ENCODE results near the gene TGM2.

TGM2 gene

DNA sequence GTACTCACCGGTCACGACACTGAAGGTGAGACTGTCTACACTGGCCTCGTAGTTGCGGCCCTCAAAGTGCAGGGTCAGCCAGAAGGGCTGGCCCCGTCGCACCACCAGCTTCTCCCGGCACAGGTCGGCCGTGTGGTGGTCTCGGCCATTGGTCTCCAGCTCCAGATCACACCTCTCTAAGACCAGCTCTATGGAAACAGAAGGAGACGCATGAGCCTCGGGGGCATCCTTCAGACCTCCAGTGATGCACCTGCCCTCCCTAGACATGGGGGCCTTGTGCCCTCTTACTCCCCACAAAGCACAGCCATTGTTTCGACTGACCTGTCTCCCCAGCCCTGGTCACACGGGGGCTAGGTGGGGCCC is 3.7 kb downstream of the TGM2 start:
- no peak for DNase-seq (ENCODE audit: low spot score)

DNA sequence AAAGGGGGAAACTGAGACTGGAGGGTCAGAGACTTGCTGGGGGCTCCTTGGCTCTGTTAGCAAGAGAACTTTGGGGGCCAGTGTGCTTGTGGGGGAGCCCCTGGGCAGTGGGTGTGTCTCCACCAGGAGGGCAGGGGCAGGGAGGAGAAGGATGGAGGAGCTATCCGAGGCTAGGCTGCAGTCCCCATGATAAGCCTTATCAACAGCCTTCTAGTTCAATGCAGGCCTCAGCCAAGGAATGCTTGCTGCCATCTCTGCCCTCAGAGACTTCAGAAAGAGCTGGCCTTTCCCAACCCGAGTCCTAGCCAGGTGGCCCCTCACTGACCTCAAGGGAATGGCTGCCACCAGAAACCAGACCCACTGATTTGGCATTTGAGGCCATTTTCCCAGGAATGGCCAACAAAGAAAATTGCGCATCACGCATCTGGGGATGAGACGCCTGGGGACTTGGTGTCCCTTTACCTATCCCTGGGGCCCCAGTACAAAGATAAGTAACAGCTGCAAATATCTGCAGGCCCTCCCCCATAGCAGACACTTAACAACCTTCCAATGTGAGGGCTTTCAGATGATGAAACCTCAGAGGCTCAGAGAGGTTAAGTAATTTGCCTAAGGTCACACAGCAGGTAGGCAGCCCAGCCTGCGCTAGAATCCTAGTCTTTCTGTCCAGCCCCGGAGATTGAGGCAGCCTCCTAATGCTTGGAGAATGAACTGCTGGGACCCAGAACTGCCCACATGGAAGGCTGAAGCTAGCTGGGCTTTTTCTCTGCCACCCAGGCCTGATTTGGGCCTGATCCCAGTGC is 4.9 kb downstream of the TGM2 start:
- no peak for DNase-seq (ENCODE audit: low spot score)

DNA sequence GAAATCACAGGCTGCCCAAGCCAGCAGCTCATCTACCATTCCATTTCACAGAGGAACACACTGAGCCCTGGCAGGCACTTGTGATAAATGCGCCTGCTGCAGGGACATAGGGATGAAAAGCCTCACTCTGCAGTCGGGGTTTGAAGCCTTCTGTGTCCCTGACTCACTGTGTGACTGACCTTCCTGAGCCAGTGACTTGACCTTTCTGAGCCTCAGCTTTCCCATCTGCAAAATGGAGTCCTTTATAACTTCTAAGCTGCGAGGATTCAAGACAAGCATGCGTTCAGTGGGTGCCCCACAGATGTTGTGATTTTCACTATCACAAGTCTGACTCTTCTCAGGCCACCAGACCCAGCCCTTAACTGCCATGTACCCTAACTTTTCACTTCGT is 5.5 kb downstream of the TGM2 start:
- no peak for DNase-seq (ENCODE audit: low spot score)

DNA sequence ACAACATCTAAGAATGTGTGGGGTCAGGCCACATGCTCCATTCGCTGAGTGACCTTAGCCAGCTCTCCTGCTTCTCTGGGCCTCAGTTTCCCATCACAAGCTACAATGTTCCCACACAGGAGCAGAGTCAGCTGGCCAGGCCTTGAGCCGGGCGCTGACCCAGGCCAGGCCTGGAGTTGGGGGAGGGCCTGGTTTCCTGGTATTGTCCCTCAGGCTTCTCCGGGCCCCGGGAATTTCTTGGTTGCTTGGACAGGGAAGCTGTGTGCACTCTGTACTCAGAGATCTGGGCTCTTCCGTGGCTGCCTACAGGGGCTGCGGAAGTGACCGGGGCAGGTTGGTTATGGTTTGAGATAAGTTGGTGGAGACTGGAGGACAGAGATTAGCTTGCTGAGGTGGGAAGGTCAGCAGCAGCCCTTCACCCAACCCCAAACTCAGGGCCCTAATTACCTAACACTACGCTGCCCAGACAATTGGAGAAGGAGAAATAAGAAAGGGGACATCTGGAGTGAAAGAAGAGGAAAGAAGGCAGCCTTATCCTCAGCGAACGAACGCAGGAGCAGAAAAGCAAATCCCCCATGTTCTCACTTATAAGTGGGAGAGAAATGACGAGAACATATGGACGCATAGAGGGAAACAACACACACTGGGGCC is 6.2 kb downstream of the TGM2 start:
- no peak for DNase-seq (ENCODE audit: low spot score)

GRCh38 chr20:38157635-38158495 is 7.2 kb downstream of the TGM2 start:
- DNase-seq (ENCODE audit: low spot score) = no peak

DNA sequence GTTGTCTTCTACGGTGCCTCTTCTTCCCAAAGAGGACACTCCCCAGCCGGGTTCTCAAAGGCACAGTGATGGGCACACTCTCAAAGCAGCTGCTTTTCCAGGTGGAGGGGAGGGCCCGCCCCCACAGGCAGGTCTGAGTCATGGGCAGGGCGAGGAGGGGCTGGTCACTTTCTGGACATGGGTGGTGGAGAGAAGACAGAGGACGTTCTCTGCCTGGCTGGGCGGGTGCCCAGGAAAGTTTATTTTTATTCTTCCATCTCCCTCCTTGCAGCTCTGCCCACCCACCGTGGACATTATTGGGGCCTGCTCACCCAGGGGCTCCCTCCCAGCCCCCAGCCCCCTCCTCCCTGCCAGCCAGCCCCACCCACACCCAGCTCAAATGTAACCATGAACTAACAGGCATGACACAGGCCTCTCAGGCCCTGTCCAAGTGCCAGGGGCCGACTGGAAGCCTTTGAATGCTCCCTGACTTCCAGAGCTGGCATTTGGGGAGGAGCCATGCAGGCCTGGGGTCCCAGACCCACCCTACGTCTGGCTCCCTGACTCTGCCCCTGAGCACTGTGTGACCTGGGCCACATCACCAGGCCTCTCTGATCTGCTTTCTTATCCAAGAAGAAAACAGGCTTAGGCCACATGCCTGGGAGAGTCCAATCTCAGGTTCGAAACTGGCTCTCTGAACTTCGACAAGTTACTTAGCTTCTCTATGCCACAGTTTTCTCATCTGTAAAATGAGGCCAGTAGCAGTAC is 8.0 kb downstream of the TGM2 start:
- no peak for DNase-seq (ENCODE audit: low spot score)

GRCh38 chr20:38156280-38156679 is 8.8 kb downstream of the TGM2 start:
- no peak for DNase-seq (ENCODE audit: low spot score)

DNA sequence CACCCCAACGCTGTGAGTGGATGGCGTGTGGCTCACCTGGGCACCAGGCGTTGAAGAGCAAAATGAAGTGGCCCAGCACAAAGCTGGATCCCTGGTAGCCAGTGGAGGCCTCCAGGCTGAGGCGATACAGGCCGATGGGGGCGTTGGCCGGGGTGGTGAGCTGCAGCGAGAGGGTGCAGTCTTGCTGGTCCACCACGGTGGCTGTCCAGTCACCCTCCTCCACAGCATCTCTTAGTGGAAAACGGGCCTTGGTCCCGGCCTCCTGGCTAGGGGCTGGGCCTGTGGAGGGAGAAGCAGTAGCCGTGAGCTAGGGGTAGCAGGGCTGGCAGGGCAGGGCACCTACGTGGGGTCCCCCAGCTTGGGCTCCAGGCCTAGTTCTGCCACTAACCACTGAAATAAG is 9.3 kb downstream of the TGM2 start:
- no peak for DNase-seq (ENCODE audit: low spot score)

DNA sequence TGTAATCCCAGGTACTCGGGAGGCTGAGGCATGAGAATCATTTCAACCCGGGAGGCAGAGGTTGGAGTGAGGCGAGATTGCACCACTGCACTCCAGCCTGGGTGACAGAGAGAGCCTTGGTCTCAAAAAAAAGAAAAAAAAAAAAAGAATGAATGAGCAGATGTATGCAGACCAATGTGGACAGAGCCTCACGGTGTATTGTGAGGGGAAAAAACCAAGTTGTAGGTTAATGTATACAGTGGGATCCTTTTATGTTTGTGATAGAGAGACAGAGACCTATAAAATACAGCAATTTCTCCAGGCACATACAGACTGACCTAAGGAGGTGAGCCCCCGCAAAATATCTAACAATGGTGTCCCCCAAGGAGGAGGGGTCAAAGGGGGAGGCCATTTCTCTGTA is 11.7 kb downstream of the TGM2 start:
- no peak for DNase-seq (ENCODE audit: low spot score)

DNA sequence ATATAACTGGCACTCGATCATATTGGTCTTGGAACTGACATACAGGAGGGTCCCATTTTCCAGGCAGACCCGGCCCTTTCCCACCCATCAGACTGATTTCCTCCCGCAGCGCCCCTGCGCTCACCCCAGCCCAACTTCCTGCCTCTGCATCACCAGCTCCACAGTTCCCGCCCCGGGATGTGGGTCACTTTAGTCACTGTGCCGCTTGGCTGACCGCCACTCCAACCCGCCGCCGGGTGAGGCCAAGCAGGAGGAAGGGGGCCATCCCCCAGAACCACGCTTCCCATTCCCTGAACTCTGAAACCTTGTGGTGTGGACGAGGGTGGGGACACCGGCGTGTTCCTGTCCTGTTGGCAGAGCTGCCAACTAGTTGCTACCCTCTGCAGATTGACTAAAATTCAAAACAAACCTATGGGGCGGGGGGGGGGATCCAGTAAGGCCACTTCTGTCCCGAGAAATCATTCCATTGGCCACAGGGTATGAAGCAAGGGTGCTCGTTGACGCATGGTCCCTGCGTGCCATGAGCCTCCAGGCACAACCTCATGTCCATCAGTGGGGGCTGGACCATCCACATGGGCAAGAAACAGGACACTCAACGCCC is 12.3 kb downstream of the TGM2 start:
- no peak for DNase-seq (ENCODE audit: low spot score)

DNA sequence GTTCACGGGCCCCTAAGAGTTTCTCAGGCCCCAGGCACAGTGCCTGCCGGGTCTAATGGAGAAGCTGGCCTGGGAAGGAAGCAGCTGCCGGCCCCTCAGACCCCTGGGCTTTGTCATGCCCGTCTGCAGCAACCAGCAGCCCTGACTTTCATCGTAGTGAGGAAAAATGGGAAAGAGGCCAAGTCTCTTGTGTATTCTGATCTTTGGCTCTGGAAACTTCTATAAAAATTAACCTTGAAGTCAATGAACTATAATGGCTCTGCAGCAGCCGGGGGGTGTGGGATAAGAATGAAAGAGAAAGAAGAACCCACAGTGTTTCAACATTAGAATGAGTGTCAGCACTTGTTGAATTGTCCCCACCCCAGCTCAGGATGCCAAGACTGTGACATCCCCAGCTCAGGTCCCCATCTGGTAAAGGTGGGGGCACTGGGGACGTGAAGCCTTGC is 12.9 kb downstream of the TGM2 start:
- DNase-seq (ENCODE audit: low spot score) = no peak

DNA sequence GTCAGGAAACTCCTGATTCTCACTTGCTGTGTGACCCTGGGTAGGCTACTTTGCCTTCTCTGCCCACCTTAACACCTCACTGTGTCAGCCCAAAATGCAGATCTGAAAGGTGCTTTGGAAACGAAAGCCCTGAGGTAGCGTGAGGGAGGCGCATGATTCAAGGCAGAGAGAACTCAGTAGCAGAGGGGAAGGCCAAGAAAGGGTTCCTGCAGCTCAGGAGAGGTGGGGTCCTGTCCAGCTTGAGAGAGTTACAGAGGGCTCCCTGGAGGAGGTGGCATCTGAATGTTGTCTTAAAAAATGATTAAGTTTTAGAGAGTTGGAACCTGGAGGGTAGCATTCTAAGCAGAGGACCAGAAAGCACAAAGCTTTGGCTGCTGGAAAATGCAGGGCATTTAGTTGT is 13.6 kb downstream of the TGM2 start:
- no peak for DNase-seq (ENCODE audit: low spot score)

GRCh38 chr20:38150335-38151170 is 14.5 kb downstream of the TGM2 start:
- DNase-seq (ENCODE audit: low spot score) = no peak

DNA sequence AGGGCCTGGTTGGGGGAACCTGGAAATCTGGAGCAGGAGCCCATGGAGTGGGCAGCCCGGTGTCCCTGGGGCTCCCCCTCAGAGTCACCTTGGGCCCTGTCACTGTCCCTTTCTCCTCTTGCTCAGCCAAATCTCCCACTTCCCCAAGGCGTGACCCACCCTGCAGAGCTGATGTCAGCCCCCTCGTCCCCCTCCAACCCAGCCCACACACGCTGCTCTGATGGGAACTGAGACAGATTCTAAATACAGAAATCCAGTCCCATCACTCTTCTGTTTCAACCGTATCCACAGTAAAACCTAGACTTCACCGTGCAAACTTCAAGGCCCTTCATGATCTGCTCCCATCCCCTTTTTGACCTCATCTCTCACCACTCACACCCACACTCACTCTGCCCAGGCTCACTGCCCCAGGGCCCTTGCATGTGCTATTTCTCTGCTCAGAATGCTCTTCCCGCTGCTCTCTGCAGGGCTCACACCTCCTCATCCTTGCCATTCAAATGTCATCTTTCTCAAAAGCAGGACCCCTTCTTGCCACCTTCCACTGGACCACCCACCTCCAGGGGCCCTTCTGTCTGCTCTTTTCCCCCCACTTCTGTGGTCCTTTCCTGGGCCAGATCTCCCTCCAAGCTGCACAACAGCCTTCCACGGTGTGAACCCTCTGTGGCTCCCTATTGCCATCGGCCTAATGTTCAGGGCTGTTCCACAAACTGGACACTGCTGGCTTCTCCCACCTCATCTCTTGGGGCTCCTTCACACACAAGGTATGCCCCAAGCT is 16.6 kb downstream of the TGM2 start:
- no peak for DNase-seq (ENCODE audit: low spot score)

- no peak for DNase-seq (ENCODE audit: low spot score)
Observed at GRCh38 chr20:38147751-38148150, 17.3 kb downstream of the TGM2 start.

DNA sequence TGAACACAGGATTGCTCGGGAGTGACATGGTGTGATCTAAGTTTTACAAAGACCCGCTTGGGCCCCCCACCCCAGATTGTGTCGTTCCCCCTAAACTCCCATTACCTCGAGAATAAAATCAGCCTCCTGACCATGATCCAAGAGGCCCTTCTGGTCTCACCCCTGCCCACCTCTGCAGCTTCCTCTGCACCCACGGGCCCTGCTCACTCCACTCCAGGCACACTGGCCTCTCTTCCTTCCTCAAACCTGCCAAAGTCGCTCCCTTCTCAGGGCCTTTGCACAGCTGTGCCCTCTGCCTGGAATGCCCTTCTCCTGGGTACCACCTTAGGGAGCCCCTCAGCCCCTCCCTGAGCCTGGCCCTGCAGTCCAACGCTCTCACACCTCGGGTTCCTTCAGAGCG is 17.9 kb downstream of the TGM2 start:
- no peak for DNase-seq (ENCODE audit: low spot score)

- no peak for DNase-seq (ENCODE audit: low spot score)
Observed at GRCh38 chr20:38146628-38147027, 18.4 kb downstream of the TGM2 start.

DNA sequence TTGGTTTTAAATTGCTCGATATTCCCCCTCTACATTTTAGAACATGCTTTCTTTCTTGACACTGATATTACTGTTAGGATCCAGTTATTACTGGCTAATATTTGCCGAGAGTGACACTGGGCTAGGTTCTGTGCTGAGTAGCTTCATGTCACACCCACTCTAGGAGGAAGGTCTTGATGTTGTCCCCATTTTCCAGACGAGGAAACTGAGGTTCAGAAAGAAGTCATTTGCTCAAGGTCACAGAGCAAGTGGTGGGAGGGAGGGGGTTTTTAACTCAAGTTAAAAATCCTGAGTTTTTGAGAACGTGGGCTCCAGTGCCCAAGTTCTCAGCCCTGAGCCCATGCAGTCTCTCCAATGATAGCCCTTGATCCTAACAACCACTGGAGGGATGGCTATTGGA is 18.9 kb downstream of the TGM2 start:
- DNase-seq (ENCODE audit: low spot score) = no peak

GRCh38 chr20:38145729-38146075 is 19.4 kb downstream of the TGM2 start:
- DNase-seq (ENCODE audit: low spot score) = no peak
